ENCODE results near the gene ODF2.

- TF ChIP-seq CTCF (IDR thresholded peaks at IDR 0.05; ENCODE audit: low read depth, low read length), result no peak
- TF ChIP-seq EZH2phosphoT487 (IDR thresholded peaks at IDR 0.05; ENCODE audit: low read depth), result no peak
These were observed 43.1 kb downstream of the ODF2 start for GRCh38 chr9:128498911-128499310.

Data from OCI-LY3 (cell line).